OCI-LY3 (cell line): Measurements from ENCODE around the gene GNG14.

Experiments used
- H2AFZ ChIP-seq: fragments of 200-600, 300-600 bp; shearing (Covaris generic); 2 replicates; pipeline ENCODE4 v1.6.0; 2014; ENCODE audit warnings: antibody characterized with exemption, low read depth, low read length
- H3K27ac ChIP-seq: fragments of 200-600, 300-600 bp; sonication (generic); 2 replicates; pipeline ENCODE4 v1.5.1; 2014; ENCODE audit warnings: mild to moderate bottlenecking, low read length, moderate library complexity, mixed read lengths
- H3K27me3 ChIP-seq: fragments of 200-600, 300-600 bp; sonication (generic); 2 replicates; pipeline ENCODE4 v1.6.1; 2014; ENCODE audit warnings: low read depth, low read length, mixed read lengths
- H3K36me3 ChIP-seq: fragments of 200-600, 300-600 bp; sonication (generic); replicated peaks from 2 replicates; pipeline ENCODE3; 2014; ENCODE audit warnings: low read depth, low read length, mixed read lengths
- H3K4me1 ChIP-seq: fragments of 300-600, 200-600 bp; sonication (generic); 2 replicates; pipeline ENCODE4 v1.6.1; 2014; ENCODE audit warnings: low read length, mixed read lengths
- H3K4me2 ChIP-seq: fragments of 200-600, 300-600 bp; sonication (generic); 2 replicates; pipeline ENCODE4 v1.6.1; 2014; ENCODE audit warnings: low read length, mixed read lengths
- H3K4me3 ChIP-seq: fragments of 300-600, 200-600 bp; sonication (generic); 2 replicates; pipeline ENCODE4 v1.5.1; 2014; ENCODE audit warnings: antibody characterized with exemption, mild to moderate bottlenecking, low read length, moderate library complexity
- H3K79me2 ChIP-seq: fragments of 300-600, 200-600 bp; shearing (Covaris generic); 2 replicates; pipeline ENCODE4 v1.6.1; 2014; ENCODE audit warnings: mild to moderate bottlenecking, low read length, mixed read lengths
- H3K9ac ChIP-seq: fragments of 300-600, 200-600 bp; shearing (Covaris generic); 2 replicates; pipeline ENCODE4 v1.6.0; 2014; ENCODE audit warnings: mild to moderate bottlenecking, low read length, moderate library complexity
- H3K9me3 ChIP-seq: fragments of 200-600, 300-600 bp; shearing (Covaris generic); 2 replicates; pipeline ENCODE4 v1.6.1; 2014; ENCODE audit warnings: low read length, mixed read lengths; ENCODE audit not compliant: insufficient read depth
- H4K20me1 ChIP-seq: fragments of 200-600, 300-600 bp; sonication (generic); 2 replicates; pipeline ENCODE4 v1.6.1; 2016; ENCODE audit warnings: low read length, mixed read lengths; ENCODE audit not compliant: insufficient read depth
- EZH2phosphoT487 ChIP-seq: fragments of 200-600 bp; shearing (Covaris generic); IDR thresholded peaks from 2 replicates; pipeline ENCODE4 v1.6.1; 2018; ENCODE audit warnings: antibody characterized with exemption, mixed run types, low read depth
- TF ChIP-seq, protein P1 (sequence below): fragments of 200-600, 300-600 bp; sonication (generic); IDR thresholded peaks from 2 replicates; pipeline ENCODE4 v1.5.1; 2014; ENCODE audit warnings: antibody characterized with exemption, low read length, low read depth

Gene GNG14

GRCh38 chr19:12721656-12722565, 34.1 kb downstream of the GNG14 start:
- Histone ChIP-seq H3K79me2 (peaks cover 75% of the 10 kb centered on the region), H3K36me3 (peaks cover 24% of the 10 kb centered on the region), H3K4me1 (peaks cover 14% of the 10 kb centered on the region), H3K4me3 (peak overlapping the region; percentile 92), H3K9me3 (no peaks in the 10 kb centered on the region), H3K4me2 (peak overlapping the region; percentile 94), H3K27me3 (no peaks in the 10 kb centered on the region), H2AFZ (no peak overlapping the region; the same call in 1 of the 2 replicates), H4K20me1 (peaks cover 7% of the 10 kb centered on the region; the same call in 1 of the 2 replicates), H3K27ac (peak overlapping the region; percentile 69), H3K9ac (peak overlapping the region; percentile 97)
- TF ChIP-seq, protein P1, sequence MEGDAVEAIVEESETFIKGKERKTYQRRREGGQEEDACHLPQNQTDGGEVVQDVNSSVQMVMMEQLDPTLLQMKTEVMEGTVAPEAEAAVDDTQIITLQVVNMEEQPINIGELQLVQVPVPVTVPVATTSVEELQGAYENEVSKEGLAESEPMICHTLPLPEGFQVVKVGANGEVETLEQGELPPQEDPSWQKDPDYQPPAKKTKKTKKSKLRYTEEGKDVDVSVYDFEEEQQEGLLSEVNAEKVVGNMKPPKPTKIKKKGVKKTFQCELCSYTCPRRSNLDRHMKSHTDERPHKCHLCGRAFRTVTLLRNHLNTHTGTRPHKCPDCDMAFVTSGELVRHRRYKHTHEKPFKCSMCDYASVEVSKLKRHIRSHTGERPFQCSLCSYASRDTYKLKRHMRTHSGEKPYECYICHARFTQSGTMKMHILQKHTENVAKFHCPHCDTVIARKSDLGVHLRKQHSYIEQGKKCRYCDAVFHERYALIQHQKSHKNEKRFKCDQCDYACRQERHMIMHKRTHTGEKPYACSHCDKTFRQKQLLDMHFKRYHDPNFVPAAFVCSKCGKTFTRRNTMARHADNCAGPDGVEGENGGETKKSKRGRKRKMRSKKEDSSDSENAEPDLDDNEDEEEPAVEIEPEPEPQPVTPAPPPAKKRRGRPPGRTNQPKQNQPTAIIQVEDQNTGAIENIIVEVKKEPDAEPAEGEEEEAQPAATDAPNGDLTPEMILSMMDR, result no peak
- no peak for TF ChIP-seq EZH2phosphoT487

- Histone ChIP-seq H2AFZ (peak overlapping the region; percentile 91; the same call in 1 of the 2 replicates), H3K27ac (peak overlapping the region; percentile 77), H3K79me2 (peaks cover 66% of the 10 kb centered on the region), H3K9ac (peak overlapping the region; percentile 97), H3K4me1 (peaks cover 14% of the 10 kb centered on the region), H3K36me3 (peaks cover 21% of the 10 kb centered on the region), H3K4me3 (peak overlapping the region; percentile 92), H3K27me3 (no peaks in the 10 kb centered on the region), H3K4me2 (peak overlapping the region; percentile 87), H3K9me3 (no peaks in the 10 kb centered on the region), H4K20me1 (peaks cover 7% of the 10 kb centered on the region; the same call in 1 of the 2 replicates)
- TF ChIP-seq, protein P1, result no peak
- no peak for TF ChIP-seq EZH2phosphoT487
These were observed 35.0 kb downstream of the GNG14 start for GRCh38 chr19:12722566-12723380.

- Histone ChIP-seq H3K4me3 (peak overlapping the region; percentile 92), H4K20me1 (peaks cover 7% of the 10 kb centered on the region; the same call in 1 of the 2 replicates), H3K4me1 (peaks cover 14% of the 10 kb centered on the region), H3K9ac (peak overlapping the region; percentile 97), H3K27me3 (no peaks in the 10 kb centered on the region), H3K27ac (peak overlapping the region; percentile 77), H3K4me2 (peak overlapping the region; percentile 87), H3K36me3 (peaks cover 27% of the 10 kb centered on the region), H3K79me2 (peaks cover 61% of the 10 kb centered on the region), H2AFZ (peak overlapping the region; percentile 91), H3K9me3 (no peaks in the 10 kb centered on the region)
- no peak for TF ChIP-seq EZH2phosphoT487
- TF ChIP-seq, protein P1, result no peak
These were observed 35.5 kb downstream of the GNG14 start for GRCh38 chr19:12723381-12723640.
